ENCODE results near the gene SLC9A1.

The SLC9A1 gene

DNA sequence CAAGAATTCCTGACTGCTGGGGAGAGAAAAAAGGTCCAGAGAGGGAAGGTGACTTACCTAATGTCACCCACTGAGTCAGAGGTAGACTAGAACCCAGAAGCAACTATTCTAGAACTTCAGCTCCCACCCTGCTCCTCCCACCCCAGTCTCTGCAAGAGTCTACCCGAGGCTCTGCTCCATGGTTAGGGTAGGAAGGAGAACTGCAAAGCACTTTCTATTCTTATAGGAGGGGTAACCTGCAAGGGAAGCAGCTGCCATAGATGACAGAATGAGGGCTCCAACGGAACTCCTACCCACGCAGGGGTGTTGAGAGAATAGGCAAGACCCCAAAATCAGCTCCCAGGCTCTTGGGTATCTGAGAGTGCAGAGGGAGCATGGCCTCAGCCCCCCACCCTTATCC, 4.3 kb downstream of the SLC9A1 start:
- H2AFZ ChIP-seq (ENCODE audit: low read depth) = no peak overlapping the region
- H3K79me2 ChIP-seq (ENCODE audit: insufficient read depth, low read depth) = 0 out of 2 replicates have a peak, but pooled peaks cover 4% of the 10 kb centered on the region
- TF ChIP-seq, protein P1, sequence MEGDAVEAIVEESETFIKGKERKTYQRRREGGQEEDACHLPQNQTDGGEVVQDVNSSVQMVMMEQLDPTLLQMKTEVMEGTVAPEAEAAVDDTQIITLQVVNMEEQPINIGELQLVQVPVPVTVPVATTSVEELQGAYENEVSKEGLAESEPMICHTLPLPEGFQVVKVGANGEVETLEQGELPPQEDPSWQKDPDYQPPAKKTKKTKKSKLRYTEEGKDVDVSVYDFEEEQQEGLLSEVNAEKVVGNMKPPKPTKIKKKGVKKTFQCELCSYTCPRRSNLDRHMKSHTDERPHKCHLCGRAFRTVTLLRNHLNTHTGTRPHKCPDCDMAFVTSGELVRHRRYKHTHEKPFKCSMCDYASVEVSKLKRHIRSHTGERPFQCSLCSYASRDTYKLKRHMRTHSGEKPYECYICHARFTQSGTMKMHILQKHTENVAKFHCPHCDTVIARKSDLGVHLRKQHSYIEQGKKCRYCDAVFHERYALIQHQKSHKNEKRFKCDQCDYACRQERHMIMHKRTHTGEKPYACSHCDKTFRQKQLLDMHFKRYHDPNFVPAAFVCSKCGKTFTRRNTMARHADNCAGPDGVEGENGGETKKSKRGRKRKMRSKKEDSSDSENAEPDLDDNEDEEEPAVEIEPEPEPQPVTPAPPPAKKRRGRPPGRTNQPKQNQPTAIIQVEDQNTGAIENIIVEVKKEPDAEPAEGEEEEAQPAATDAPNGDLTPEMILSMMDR (conservative IDR thresholded peaks at IDR 0.05; ENCODE audit: low read depth, low read length) = no peak
- H3K27me3 ChIP-seq (ENCODE audit: insufficient read depth, low read depth) = no peaks in the 10 kb centered on the region
- H4K20me1 ChIP-seq (ENCODE audit: insufficient read depth) = no peaks in the 10 kb centered on the region
- H3K4me2 ChIP-seq = no peak overlapping the region
- no peak overlapping the region for H3K27ac ChIP-seq
- no peak overlapping the region for H3K9ac ChIP-seq
- H3K4me3 ChIP-seq (IDR thresholded peaks at IDR 0.05; ENCODE audit: insufficient read depth, low read depth, low read length) = no peak overlapping the region
- H3K36me3 ChIP-seq (ENCODE audit: insufficient read depth) = no peaks in the 10 kb centered on the region
- peaks cover 19% of the 10 kb centered on the region for H3K4me1 ChIP-seq (ENCODE audit: low read depth, poor library complexity, severe bottlenecking)

DNA sequence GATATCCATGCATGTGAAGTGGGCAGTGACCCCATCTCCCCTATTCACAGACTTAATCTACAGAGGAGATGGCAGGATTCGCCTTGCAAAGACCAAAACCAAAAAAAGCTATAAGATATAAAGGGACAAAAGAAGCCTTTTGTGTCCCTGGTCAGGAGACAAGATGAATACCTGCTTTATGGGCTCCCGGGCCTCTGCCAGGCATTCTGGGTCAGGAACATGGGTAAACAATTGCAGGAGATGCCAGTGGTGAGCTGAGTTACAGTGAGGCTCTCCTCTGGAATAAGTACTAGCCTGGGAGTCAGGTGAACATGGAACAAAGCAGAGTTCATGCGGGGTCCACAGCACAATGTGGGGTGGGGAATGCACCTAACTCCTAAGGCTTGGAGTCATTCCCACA, 4.7 kb downstream of the SLC9A1 start:
- H3K9ac ChIP-seq = no peak overlapping the region
- H3K4me2 ChIP-seq = no peak overlapping the region
- TF ChIP-seq, protein P1 (conservative IDR thresholded peaks at IDR 0.05; ENCODE audit: low read depth, low read length) = no peak
- H3K27me3 ChIP-seq (ENCODE audit: insufficient read depth, low read depth) = no peaks in the 10 kb centered on the region
- no peaks in the 10 kb centered on the region for H4K20me1 ChIP-seq (ENCODE audit: insufficient read depth)
- H3K36me3 ChIP-seq (ENCODE audit: insufficient read depth) = no peaks in the 10 kb centered on the region
- H2AFZ ChIP-seq (ENCODE audit: low read depth) = no peak overlapping the region
- peaks cover 15% of the 10 kb centered on the region for H3K4me1 ChIP-seq (ENCODE audit: low read depth, poor library complexity, severe bottlenecking)
- H3K4me3 ChIP-seq (IDR thresholded peaks at IDR 0.05; ENCODE audit: insufficient read depth, low read depth, low read length) = no peak overlapping the region
- H3K27ac ChIP-seq = no peak overlapping the region
- 0 out of 2 replicates have a peak, but pooled peaks cover 4% of the 10 kb centered on the region for H3K79me2 ChIP-seq (ENCODE audit: insufficient read depth, low read depth)

DNA sequence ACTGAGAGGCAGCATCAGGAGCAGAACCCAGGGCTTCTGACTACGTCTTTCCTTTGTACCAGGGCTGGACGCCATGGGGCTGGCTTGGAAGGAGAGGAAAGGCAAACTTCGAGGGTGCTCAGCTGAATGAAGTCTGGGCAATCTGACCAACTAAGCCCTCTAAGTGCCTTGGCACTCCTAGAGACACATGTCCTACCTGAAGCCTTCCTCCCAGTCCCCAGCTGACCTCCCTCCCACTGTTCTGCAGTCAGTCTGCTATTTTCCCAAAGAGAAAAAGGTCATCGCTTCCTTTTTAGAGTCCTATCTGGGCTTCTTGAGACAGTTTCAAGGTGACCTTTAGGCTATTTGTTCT, 5.2 kb downstream of the SLC9A1 start:
- H3K79me2 ChIP-seq (ENCODE audit: insufficient read depth, low read depth) = 0 out of 2 replicates have a peak, but pooled peaks cover 4% of the 10 kb centered on the region

DNA sequence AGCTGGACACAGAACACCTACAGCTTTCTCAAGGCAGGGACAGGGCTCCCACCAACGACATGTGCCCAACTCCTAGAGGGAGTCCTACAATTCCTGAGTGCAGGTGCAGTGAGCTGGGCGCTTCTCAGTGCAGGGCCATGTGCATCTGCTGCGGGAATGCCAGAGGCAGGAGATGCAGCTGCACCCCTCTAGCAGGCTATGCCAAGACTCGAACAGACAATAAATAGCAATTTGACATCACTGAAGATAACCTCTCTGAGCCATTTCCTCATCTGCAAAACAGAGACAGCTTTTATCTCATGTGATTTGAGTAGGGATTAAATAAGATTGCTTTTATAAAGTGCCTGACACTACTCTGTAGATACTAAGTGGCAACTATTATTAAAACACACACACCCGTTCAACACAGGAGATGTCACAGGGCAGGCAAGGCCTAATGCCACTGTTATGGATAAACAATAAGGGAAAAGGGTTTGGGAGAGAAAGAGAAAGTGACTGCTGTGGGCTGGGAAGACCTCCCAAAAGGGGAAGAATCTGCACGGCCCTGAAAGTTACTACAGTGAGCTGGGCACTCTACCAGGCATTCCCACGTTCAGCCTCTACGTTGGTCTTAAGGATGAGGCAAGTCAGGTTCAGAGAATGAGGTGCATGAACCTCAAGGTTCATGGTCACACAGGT, 5.7 kb downstream of the SLC9A1 start:
- Histone ChIP-seq H3K4me2 (no peak overlapping the region), H3K27me3 (ENCODE audit: insufficient read depth, low read depth) (no peaks in the 10 kb centered on the region), H3K79me2 (ENCODE audit: insufficient read depth, low read depth) (0 out of 2 replicates have a peak, but pooled peaks cover under 1% of the 10 kb centered on the region), H3K9ac (no peak overlapping the region), H3K27ac (no peak overlapping the region), H3K4me1 (ENCODE audit: low read depth, poor library complexity, severe bottlenecking) (peaks cover 12% of the 10 kb centered on the region), H4K20me1 (ENCODE audit: insufficient read depth) (no peaks in the 10 kb centered on the region), H3K36me3 (ENCODE audit: insufficient read depth) (no peaks in the 10 kb centered on the region), H3K4me3 (IDR thresholded peaks at IDR 0.05; ENCODE audit: insufficient read depth, low read depth, low read length) (no peak overlapping the region), H2AFZ (ENCODE audit: low read depth) (no peak overlapping the region)
- TF ChIP-seq, protein P1 (conservative IDR thresholded peaks at IDR 0.05; ENCODE audit: low read depth, low read length) = no peak

More for the DNA sequence above, 5.2 kb downstream of the SLC9A1 start:
- H3K27me3 ChIP-seq (ENCODE audit: insufficient read depth, low read depth) = no peaks in the 10 kb centered on the region
- H3K4me1 ChIP-seq (ENCODE audit: low read depth, poor library complexity, severe bottlenecking) = peaks cover 15% of the 10 kb centered on the region
- H3K27ac ChIP-seq = no peak overlapping the region
- no peak overlapping the region for H3K4me3 ChIP-seq (IDR thresholded peaks at IDR 0.05; ENCODE audit: insufficient read depth, low read depth, low read length)
- no peak overlapping the region for H2AFZ ChIP-seq (ENCODE audit: low read depth)
- H3K4me2 ChIP-seq = no peak overlapping the region
- no peaks in the 10 kb centered on the region for H3K36me3 ChIP-seq (ENCODE audit: insufficient read depth)
- TF ChIP-seq, protein P1 (conservative IDR thresholded peaks at IDR 0.05; ENCODE audit: low read depth, low read length) = no peak
- H3K9ac ChIP-seq = no peak overlapping the region
- no peaks in the 10 kb centered on the region for H4K20me1 ChIP-seq (ENCODE audit: insufficient read depth)
